OCI-LY7 (cell line): ENCODE results near the gene CCR5AS.

Source experiments
- CTCF ChIP-seq: fragments of 200-600 bp; sonication (generic); conservative IDR thresholded peaks from 2 replicates; pipeline ENCODE4 v1.5.1; 2014; ENCODE audit warnings: mild to moderate bottlenecking, antibody characterized with exemption, low read length, moderate library complexity, mixed read lengths
- EZH2phosphoT487 ChIP-seq: fragments of 200-600 bp; sonication (generic); IDR thresholded peaks from 2 replicates; pipeline ENCODE4 v1.6.1; 2018; ENCODE audit warnings: low read depth, borderline replicate concordance, mild to moderate bottlenecking, mixed run types, antibody characterized with exemption, low read length, moderate library complexity, mixed read lengths

DNA sequence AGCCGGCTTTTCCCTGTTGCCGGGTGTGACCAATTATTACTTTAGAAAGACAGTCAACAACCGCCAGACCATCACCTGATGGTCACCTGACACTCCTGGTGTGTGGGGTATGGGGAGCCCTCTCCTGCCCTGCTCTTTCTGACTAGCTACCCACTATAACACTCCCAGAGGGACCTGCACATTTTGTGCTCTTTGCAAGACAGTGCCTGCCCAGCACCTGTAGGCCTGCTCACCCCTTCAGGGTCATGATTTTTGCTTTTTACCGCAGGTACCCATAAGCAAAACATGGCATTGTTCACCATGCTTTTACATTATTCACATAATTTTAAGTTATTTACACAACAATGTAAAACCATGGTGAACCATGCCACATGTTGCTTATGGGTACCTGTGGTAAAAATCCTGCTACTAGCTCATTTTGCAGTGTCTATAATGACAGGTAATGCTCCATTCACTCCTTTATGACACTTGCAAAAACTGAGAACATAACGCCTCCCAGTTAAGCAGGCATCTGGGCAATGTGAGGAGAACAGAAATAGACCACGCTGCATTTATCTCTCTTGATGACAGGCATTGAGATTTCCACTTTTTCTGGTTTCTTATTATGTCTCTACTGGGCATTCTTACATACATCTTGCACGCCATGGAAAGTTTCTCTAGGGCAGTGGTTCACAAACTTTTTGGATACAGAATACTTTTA lies 10.1 kb upstream of the CCR5AS start:
- TF ChIP-seq CTCF (no peak), EZH2phosphoT487 (no peak)
